Measurements from ENCODE around the gene CNTNAP5.
"Not testable (repeated sequence)": the region's sequence is repeated elsewhere in the genome, so short reads cannot be mapped to it uniquely, and the experiment has no call there.

CNTNAP5 gene

DNA sequence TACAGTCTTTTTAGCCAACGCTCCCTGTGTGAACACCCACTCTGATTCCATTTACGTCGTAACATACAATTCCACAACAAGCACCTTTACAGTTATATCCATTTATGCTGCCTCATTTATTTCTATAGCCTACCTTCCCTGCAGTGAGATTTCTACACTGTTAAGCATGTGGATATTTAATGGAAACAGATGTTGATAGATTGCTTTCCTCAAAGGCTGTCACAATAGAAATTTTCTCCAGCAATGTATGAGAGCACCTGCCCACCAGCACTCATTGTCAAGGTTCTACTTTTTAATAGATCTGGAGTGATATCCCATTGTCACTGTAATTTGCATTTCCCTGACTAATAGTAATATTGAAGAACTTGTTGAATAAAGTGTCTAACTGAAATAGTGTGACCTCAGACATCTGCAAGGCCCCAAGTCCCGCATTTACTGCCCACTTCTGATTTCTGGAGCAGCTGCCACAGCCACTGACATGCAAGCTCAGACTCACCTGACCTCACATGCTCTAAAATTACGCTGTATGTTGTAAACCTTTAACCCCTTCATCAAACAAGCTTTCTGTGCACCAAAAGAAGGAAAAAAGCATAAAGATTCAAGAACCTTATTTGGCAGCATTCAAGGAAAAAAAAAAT is 295.1 kb downstream of the CNTNAP5 start:
- DNase-seq (ENCODE audit: low spot score): no peak

- no peak for DNase-seq (ENCODE audit: low spot score)
These were observed 298.2 kb downstream of the CNTNAP5 start for GRCh38 chr2:124323321-124323720.

GRCh38 chr2:124325667-124326440 is 300.8 kb downstream of the CNTNAP5 start:
- DNase-seq (ENCODE audit: low spot score): no peak

- DNase-seq (ENCODE audit: low spot score): no peak
These were observed 302.2 kb downstream of the CNTNAP5 start for GRCh38 chr2:124327303-124327702.

DNA sequence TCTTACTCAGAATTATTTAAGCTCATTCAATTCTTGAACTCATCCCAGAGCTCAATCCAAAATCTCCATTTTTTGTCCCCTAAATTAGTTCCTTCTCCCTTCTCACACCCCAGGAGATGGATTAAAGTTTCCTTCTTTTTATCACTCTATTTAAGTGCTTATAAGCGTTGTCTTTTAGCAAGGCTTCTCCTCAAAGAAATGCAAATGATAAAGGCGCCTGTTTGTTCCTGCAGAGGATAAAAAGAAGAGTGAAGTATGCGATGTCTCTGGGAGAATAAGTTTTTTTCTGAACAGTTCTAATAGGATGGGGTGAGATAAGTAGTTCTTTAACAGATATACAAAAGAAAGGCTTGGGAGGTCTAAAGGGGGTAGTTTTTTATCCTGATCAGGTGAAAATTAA is 303.3 kb downstream of the CNTNAP5 start:
- DNase-seq (ENCODE audit: low spot score): no peak

DNA sequence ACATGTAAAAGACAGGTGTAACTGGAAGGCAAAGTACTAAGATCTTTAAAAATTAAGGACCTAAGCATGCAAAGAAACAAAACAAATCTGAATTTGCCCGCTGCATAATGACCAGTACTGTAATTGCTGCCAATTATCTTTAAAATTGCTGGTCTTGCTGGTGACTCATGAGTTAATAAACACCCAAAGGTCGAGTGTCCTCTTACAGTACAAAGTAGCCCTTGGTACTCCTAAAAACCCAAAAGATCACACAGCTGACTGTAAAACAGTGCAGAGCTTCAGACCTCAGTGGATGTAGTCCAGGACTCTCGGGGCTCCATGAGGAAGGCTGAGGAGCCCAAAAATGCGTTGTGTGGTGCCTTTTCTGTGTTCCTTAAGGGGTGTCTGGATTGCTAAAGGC is 308.7 kb downstream of the CNTNAP5 start:
- DNase-seq (ENCODE audit: low spot score): no peak

GRCh38 chr2:124335058-124335457 is 310.0 kb downstream of the CNTNAP5 start:
- no peak for DNase-seq (ENCODE audit: low spot score)

DNA sequence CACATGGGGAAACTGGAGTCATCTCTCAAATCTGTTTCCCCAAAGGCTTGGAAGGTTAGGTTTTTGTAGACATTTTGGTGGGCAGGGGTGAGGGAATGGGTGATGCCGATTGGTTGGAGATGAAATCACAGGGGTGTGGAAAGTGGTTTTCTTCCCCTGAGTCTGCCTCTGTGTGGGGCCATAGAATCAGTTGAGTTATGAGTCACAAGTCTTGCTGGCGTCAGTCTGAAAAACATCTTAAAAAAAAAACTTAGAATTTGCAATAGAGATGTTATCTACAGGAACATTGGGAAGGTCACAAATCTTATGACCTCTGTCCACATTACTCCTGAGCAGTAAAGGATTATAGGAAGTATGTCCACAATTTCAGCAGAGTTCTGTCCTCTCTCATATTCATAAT is 314.6 kb downstream of the CNTNAP5 start:
- no peak for DNase-seq (ENCODE audit: low spot score)

DNA sequence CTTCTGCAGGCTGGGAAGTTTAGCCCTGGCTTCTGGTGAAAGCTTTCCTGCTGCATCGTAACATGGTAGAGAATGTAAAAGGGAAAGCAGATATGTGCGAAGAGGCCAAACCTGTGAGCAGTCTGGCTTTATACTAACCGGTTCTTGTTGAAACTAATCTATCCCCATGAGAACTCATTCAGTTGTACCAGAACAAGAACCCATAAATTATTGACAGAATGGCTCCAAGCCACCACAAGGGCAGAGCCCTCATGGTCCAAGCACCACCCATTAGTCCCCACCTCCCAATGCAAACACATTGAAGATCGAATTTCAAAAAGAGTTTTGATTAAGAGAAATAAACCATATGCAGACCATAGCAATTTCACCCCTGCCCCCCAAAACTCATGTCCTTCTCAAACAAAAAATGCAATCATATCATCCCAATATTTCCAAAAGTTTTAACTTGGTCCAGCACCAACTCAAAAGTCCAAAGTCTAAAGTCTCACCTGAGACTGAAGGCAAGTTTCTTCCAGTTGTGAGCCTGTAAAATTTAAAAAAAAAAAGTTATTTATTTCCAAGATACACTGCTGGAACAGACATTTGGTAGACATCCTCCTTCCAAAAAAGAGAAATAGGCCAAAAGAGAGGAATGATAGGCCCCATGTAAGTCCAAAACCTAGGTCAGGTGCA is 318.9 kb downstream of the CNTNAP5 start:
- no peak for DNase-seq (ENCODE audit: low spot score)

DNA sequence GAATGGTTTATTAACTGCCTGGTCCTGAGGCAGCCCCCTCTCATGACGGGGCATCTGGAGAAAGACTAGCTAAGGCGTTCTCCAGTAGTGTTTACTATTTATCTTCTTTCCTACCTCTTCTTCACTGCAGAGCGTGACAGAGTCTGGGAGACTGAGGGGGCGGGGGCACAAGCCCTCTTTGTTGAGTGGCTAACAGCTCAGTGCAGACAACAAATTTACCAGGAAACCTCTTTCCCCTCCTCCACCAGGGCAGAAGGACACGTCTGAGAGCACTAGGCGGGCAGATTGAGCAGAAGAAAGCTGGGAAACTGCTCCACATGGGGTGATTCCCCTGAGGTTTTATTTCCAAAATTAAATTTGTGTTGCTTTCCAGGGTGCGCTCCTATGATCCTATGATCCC is 322.1 kb downstream of the CNTNAP5 start:
- DNase-seq (ENCODE audit: low spot score): no peak

- no peak for DNase-seq (ENCODE audit: low spot score)
These were observed 328.6 kb downstream of the CNTNAP5 start for GRCh38 chr2:124353656-124354055.

DNA sequence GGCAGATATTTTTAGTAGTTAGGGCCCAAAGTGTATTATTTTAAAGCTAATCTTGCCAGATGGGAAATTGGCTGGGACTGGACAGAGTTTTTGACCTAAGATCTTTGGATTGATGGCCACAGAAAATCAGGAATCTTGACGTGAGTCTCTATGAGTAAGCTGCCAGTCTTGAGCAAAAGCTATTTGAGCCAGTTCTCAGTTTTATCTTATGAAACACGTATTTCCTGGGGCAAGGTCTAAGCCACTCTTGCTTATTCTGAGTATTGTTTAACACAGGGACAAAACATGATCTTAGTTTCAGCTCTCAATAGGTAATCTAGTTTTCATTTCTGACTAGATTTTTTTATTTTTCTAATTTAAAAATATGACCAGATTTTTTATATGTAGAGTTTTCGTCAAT is 329.4 kb downstream of the CNTNAP5 start:
- DNase-seq (ENCODE audit: low spot score): no peak

DNA sequence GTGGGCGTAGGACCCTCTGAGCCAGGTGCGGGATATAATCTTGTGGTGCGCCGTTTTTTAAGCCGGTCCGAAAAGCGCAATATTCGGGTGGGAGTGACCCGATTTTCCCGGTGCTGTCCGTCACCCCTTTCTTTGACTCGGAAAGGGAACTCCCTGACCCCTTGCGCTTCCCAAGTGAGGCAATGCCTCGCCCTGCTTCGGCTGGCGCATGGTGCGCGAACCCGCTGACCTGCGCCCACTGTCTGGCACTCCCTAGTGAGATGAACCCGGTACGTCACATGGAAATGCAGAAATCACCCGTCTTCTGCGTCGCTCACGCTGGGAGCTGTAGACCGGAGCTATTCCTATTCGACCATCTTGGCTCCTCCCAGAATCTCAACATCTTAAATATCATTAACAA is 336.9 kb downstream of the CNTNAP5 start:
- not testable (repeated sequence) for DNase-seq (ENCODE audit: low spot score)

GRCh38 chr2:124369181-124369580 is 344.1 kb downstream of the CNTNAP5 start:
- DNase-seq (ENCODE audit: low spot score): no peak

DNA sequence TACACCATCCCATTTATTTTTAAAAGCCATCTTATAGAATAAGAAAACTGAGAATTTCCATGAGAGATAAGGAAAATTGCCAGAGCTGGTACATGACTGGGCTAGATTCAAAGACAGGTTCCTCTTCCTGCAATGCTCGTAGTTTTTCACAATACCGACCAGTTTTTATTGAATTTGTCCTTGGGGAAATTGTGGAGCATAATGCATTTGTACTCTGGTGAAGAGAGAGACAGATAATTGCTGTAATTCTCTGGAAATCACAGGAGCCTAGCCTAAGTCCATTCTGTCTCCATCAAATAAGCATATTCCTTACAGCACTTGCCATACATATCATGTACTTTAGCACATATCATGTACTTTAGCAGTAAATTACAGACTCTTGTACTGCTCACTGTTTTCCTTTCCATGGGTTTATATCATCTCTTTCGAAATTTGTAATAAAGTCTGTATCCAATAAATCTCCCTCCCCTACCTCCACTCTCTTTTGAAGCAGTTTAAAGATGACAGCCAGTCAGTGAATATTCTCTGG is 355.2 kb downstream of the CNTNAP5 start:
- DNase-seq (ENCODE audit: low spot score): no peak

DNA sequence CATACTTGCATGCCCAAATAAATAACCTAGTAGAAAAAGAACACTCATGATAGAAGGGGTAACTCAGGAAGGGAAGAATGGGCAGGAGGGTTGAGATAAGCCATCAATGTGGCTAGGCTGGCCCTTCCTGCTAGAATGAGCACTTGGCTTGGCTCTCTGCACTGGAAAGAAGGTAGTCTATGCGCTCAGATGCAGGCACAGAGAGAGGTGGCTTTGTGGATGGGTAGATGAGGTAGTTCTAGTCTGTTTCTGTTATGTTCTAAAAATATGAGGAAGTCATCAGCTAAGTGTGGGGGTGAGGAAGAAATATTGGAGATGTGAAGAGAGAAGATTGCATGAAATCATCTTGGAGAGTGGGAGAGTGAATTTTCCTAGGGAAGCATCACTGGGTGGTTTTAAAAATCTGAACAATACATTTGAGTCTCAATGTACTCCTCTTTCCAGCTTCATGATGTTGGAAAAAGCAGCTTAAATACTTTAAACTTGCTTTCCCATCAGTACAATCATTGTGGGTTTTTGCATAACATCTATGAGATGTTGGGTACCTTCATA is 357.1 kb downstream of the CNTNAP5 start:
- DNase-seq (ENCODE audit: low spot score): no peak

DNA sequence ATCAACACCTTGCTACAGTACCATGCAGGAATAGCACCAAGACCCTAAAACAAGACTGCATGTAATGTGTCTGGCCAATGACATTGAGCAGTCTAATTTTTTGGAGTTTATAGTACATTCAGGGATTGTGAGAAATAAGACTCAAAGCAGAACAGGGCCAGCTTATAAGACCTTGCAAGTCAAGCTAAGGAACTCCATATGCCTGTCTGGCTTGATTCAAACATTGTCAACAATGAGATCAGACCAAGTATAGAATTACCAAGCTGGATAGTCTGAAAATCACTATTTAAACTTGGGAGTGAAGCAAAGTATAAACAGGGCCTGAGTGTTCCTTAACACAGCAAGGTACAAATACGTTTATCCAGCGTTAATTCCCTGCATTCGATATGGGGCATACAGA is 370.9 kb downstream of the CNTNAP5 start:
- no peak for DNase-seq (ENCODE audit: low spot score)

DNA sequence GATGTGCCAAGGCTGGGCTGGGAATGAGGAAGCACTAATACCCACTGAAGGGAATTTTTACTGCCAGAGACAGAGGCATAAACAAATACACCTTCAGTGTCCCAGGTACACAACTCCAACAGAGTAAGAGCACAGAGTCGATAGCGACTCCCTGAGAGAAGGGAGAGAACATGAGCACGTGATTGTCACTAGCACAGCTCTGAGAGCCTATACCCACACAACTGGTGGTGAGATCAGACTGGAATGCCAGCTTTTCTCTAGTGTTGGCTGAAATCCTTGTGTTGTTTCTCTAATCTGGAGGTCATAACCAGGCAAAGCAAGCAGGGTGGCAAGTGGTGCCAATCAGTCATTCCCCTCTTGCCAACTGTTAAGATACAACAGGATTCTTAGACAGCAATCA is 377.2 kb downstream of the CNTNAP5 start:
- DNase-seq (ENCODE audit: low spot score): no peak

- not testable (repeated sequence) for DNase-seq (ENCODE audit: low spot score)
These were observed 382.9 kb downstream of the CNTNAP5 start for GRCh38 chr2:124407836-124408534.

GRCh38 chr2:124424074-124424473 is 399.0 kb downstream of the CNTNAP5 start:
- DNase-seq (ENCODE audit: low spot score): no peak

GRCh38 chr2:124426122-124426521 is 401.0 kb downstream of the CNTNAP5 start:
- DNase-seq (ENCODE audit: low spot score): no peak

DNA sequence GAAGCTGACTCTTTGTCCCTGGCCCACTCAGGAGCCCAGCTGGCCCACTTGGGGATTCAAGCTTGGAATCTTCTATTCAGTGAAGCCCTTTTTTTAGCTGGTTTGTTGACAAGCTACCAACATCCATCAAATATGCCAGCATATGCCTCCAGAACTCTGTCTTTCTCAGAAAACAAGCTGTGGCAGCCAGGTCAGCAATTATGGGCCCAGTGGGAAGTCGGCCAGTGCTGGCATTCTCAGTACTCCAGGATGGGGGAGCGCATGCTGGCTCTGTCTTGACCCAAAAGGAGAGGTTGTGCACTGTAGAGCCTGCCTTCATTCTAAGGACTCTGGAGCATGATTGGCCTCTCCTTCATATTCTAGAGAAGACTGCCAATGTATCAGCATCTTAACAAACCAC is 401.5 kb downstream of the CNTNAP5 start:
- no peak for DNase-seq (ENCODE audit: low spot score)
